PC-3 (cell line): Measurements from ENCODE around the gene NOP58.
"Not testable (repeated sequence)": the region's sequence is repeated elsewhere in the genome, so short reads cannot be mapped to it uniquely, and the experiment has no call there.

Source experiments
- CTCF ChIP-seq: fragments of 300-600 bp; sonication (generic); conservative IDR thresholded peaks from 2 replicates; pipeline ENCODE4 v1.5.1; 2017; ENCODE audit warnings: antibody characterized with exemption, low read depth, mild to moderate bottlenecking, low read length
- EZH2 ChIP-seq: fragments of 300-600 bp; sonication (generic); IDR thresholded peaks from one replicate; pipeline ENCODE4 v1.6.1; 2017; ENCODE audit warnings: antibody characterized with exemption, mild to moderate bottlenecking, low read length; ENCODE audit not compliant: unreplicated experiment
- EZH2phosphoT487 ChIP-seq: fragments of 300-600 bp; sonication (generic); IDR thresholded peaks from 2 replicates; pipeline ENCODE4 v1.6.1; 2018; ENCODE audit warnings: mild to moderate bottlenecking, antibody characterized with exemption, low read length, borderline replicate concordance

DNA sequence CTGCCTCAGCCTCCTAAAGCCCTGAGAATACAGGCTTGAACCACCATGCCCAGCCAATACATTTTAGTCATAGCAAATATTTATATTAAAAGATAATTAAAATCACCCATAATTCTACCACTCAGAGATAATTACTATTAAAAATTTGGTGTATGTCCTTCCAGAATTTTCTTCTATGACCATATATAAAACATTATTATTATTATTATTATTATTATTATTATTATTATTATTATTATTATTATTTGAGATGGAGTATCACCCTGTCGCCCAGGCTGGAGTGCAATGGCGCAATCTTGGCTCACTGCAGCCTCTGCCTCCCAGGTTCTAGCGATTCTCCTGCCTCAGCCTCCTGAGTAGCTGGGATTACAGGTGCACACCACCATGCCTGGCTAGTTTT, 54.8 kb downstream of the NOP58 start:
- TF ChIP-seq CTCF, EZH2, EZH2phosphoT487: not testable (repeated sequence)
